Urothelium cell line (cell line): Measurements from ENCODE around the gene ARHGEF19.
"Not testable (repeated sequence)": the region's sequence is repeated elsewhere in the genome, so short reads cannot be mapped to it uniquely, and the experiment has no call there.

Experiments
- DNase-seq: peaks from one replicate; pipeline ENCODE4 v3.0.0; 2011; ENCODE audit warnings: low spot score, mixed read lengths
- FAIRE-seq: peaks from 2 replicates; lab custom pipeline; 2011; peaks lifted over from hg19 to GRCh38; lab: Jason Lieb, UNC

The ARHGEF19 gene

GRCh38 chr1:16212251-16212961 is at the start of gene ARHGEF19:
Gene ARHGEF19 (minus strand): TSS chr1:16212652. CDS start chr1:16209054, 3,598 bp downstream.
- FAIRE-seq (no peak), DNase-seq (no peak)

GRCh38 chr1:16262067-16262466 is 49.6 kb upstream of the ARHGEF19 start:
- FAIRE-seq: no peak
- no peak for DNase-seq

- FAIRE-seq (no peak), DNase-seq (no peak)
Observed at GRCh38 chr1:16260814-16261213, 48.4 kb upstream of the ARHGEF19 start.

- FAIRE-seq: no peak
Observed at GRCh38 chr1:16258591-16259135, 46.2 kb upstream of the ARHGEF19 start.

GRCh38 chr1:16257968-16258367 is 45.5 kb upstream of the ARHGEF19 start:
- DNase-seq (no peak), FAIRE-seq (no peak)

More at GRCh38 chr1:16258591-16259135, 46.2 kb upstream of the ARHGEF19 start:
- no peak for DNase-seq

- FAIRE-seq, DNase-seq: not testable (repeated sequence)
Observed at GRCh38 chr1:16257556-16257955, 45.1 kb upstream of the ARHGEF19 start.

GRCh38 chr1:16256478-16256877 is 44.0 kb upstream of the ARHGEF19 start:
- no peak for DNase-seq
- no peak for FAIRE-seq

- no peak for FAIRE-seq
- DNase-seq: no peak
Observed at GRCh38 chr1:16254263-16254928, 41.9 kb upstream of the ARHGEF19 start.

GRCh38 chr1:16253332-16253922 is 41.0 kb upstream of the ARHGEF19 start:
- no peak for FAIRE-seq
- no peak for DNase-seq

GRCh38 chr1:16252912-16253311 is 40.5 kb upstream of the ARHGEF19 start:
- DNase-seq (no peak), FAIRE-seq (no peak)

- no peak for DNase-seq
- FAIRE-seq: no peak
Observed at GRCh38 chr1:16251381-16251780, 38.9 kb upstream of the ARHGEF19 start.

GRCh38 chr1:16250524-16251251 is 38.2 kb upstream of the ARHGEF19 start:
- DNase-seq: no peak
- FAIRE-seq: no peak

GRCh38 chr1:16249596-16250241 is 37.3 kb upstream of the ARHGEF19 start:
- DNase-seq: no peak
- no peak for FAIRE-seq

GRCh38 chr1:16248603-16249516 is 36.4 kb upstream of the ARHGEF19 start:
- FAIRE-seq: no peak
- peak; percentile 48 for DNase-seq

GRCh38 chr1:16248007-16248436 is 35.6 kb upstream of the ARHGEF19 start:
- FAIRE-seq: no peak
- DNase-seq: no peak

GRCh38 chr1:16247441-16247840 is 35.0 kb upstream of the ARHGEF19 start:
- DNase-seq: no peak
- FAIRE-seq: no peak

GRCh38 chr1:16246961-16247360 is 34.5 kb upstream of the ARHGEF19 start:
- FAIRE-seq (no peak), DNase-seq (no peak)

GRCh38 chr1:16246239-16246638 is 33.8 kb upstream of the ARHGEF19 start:
- FAIRE-seq, DNase-seq: not testable (repeated sequence)

GRCh38 chr1:16245476-16246196 is 33.2 kb upstream of the ARHGEF19 start:
- FAIRE-seq (no peak), DNase-seq (no peak)
